Effector memory CD4-positive, alpha-beta T cell (primary cell): ENCODE results near the gene KIR2DL1.
"Not testable (repeated sequence)": the region's sequence is repeated elsewhere in the genome, so short reads cannot be mapped to it uniquely, and the experiment has no call there.

Source experiments
- DNase-seq, 3 donors: peaks; one replicate each; pipeline ENCODE4 v3.0.0-alpha.2; 2020
- H3K27ac ChIP-seq: 2 replicates; pipeline ENCODE4 v1.7.0; 2013; ENCODE audit warnings: mild to moderate bottlenecking, low read length, moderate library complexity; ENCODE audit not compliant: insufficient read depth, poor library complexity, severe bottlenecking
- H3K27me3 ChIP-seq: replicated peaks from 2 replicates; pipeline ENCODE4 v1.7.0; 2013; ENCODE audit warnings: mild to moderate bottlenecking, low read length; ENCODE audit not compliant: insufficient read depth, control insufficient read depth, poor library complexity, severe bottlenecking
- H3K36me3 ChIP-seq: 2 replicates; pipeline ENCODE4 v1.7.0; 2013; ENCODE audit warnings: mild to moderate bottlenecking, low read length, moderate library complexity; ENCODE audit not compliant: control insufficient read depth, insufficient read depth
- H3K4me1 ChIP-seq: 2 replicates; pipeline ENCODE4 v1.7.0; 2013; ENCODE audit warnings: low read length, mild to moderate bottlenecking; ENCODE audit not compliant: control insufficient read depth, insufficient read depth, poor library complexity, severe bottlenecking
- H3K4me3 ChIP-seq: 2 replicates; pipeline ENCODE4 v1.7.0; 2013; ENCODE audit warnings: low read length, low read depth, mild to moderate bottlenecking; ENCODE audit not compliant: insufficient read depth, poor library complexity, severe bottlenecking
- H3K9me3 ChIP-seq: 2 replicates; pipeline ENCODE4 v1.7.0; 2013; ENCODE audit warnings: mild to moderate bottlenecking, low read length, moderate library complexity; ENCODE audit not compliant: control insufficient read depth

Gene KIR2DL1

DNA sequence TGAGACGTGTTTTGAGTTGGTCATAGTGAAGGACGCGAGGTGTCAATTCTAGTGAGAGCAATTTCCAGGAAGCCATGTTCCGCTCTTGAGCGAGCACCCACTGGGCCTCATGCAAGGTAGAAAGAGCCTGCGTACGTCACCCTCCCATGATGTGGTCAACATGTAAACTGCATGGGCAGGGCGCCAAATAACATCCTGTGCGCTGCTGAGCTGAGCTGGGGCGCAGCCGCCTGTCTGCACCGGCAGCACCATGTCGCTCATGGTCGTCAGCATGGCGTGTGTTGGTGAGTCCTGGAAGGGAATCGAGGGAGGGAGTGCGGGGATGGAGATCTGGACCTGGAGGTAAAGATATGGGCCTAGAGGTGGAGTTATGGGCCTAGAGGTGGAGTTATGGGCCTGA is 46.7 kb downstream of the KIR2DL1 start, which contains the start of gene KIR3DL1:
TSS of gene KIR3DL1 (plus strand) at position 218 of the 400 bp plus-strand sequence.
- not testable (repeated sequence) for H3K27ac ChIP-seq, H3K9me3 ChIP-seq, DNase-seq, H3K27me3 ChIP-seq, H3K36me3 ChIP-seq, H3K4me1 ChIP-seq, H3K4me3 ChIP-seq

DNA sequence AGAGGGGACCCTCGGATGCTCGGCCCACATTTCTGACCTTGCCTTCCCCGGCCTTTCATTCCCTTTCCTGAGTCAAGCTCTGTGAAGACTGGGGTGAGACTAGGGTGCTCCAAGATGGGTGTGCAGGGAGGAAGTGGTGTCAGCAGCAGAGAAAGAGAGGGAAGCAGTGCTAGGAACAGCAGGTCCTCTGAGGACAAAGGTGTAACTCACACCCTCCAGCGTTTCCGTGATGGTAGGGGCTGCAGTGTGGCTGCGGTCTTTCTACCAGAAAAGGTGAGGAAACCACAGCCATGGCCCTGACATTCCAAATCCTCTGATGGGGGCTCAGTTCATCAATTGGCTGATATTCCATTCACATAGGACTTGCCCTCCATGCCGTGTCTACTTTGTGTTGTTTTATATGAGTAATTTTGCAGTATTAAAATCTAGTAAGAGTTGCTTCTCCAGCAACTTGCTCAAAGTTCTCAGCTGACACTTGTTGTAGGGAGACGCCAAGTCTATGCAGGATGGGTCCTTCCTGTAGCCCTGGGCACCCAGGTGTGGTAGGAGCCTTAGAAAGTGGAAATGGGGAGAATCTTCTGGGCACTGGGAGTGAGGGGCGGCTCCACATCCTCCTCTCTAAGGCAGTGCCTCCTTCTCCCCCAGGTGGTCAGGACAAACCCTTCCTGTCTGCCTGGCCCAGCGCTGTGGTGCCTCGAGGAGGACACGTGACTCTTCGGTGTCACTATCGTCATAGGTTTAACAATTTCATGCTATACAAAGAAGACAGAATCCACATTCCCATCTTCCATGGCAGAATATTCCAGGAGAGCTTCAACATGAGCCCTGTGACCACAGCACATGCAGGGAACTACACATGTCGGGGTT is 48.3 kb downstream of the KIR2DL1 start:
- H3K36me3 ChIP-seq = no peaks in the 10 kb centered on the region
- H3K27me3 ChIP-seq = no peaks in the 10 kb centered on the region
- H3K4me1 ChIP-seq = no peaks in the 10 kb centered on the region
- no peaks in the 10 kb centered on the region for H3K9me3 ChIP-seq
- H3K27ac ChIP-seq = no peak overlapping the region
- DNase-seq = no peak
- H3K4me3 ChIP-seq = no peak overlapping the region

DNA sequence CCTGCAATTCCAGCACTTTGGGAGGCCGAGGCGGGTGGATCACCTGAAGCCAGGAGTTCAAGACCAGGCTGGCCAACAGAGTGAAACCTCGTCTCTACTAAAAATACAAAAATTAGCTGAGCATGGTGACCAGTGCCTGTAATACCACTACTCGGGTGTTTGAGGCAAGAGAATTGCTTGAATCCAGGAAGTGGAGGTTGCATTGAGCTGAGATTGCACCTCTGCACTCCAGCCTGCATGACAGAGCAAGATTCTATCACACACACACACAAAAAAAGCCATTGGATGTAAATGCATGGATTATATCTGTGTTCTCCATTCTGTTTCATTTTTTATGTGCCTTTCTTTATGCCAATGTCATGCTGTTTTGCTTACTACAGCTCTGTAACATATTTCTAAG is 54.8 kb downstream of the KIR2DL1 start:
- H3K27me3 ChIP-seq, H3K36me3 ChIP-seq, H3K9me3 ChIP-seq, H3K4me1 ChIP-seq, DNase-seq, H3K4me3 ChIP-seq, H3K27ac ChIP-seq: not testable (repeated sequence)

DNA sequence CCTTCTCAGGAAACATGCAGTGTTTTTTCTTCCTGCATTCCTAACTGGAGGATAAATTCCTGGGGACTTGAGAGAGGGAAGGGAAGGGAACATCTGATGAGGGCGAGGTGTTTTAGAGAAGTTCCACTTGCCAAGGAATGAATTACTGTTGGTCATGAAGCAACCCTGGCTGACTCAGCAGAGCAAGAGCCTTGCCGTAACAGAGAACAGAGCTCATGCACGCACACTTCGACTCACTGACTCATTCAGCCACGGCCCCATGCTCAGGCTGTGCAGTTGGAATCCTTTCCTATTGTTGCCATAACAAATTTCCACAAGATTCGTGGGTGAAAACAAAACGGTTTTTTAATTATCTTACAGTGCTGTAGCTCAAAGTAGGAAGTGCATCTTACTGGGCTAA is 55.7 kb downstream of the KIR2DL1 start:
- H3K27me3 ChIP-seq, H3K4me3 ChIP-seq, H3K27ac ChIP-seq, H3K4me1 ChIP-seq, DNase-seq, H3K36me3 ChIP-seq, H3K9me3 ChIP-seq: not testable (repeated sequence)

DNA sequence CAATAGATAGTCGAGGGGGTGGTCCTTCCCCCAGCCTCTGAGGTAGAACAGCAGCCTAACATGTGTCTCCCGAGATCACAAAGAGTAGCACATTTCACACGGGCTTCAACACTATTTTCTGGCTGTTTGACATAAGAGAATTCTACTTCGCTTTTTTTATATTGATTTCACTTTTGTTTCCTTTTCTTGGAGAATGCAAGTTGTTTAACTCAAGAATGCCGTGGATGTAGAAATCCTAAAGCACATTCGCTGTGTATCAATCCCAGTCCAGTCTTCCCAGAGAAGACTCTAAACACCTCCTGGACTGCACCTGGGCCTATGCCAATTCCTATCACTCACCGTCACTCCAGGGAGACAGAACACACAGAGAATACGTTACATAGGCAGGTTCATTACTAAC is 58.5 kb downstream of the KIR2DL1 start:
- not testable (repeated sequence) for H3K4me1 ChIP-seq, H3K27me3 ChIP-seq, H3K27ac ChIP-seq, H3K36me3 ChIP-seq, H3K9me3 ChIP-seq, H3K4me3 ChIP-seq, DNase-seq

DNA sequence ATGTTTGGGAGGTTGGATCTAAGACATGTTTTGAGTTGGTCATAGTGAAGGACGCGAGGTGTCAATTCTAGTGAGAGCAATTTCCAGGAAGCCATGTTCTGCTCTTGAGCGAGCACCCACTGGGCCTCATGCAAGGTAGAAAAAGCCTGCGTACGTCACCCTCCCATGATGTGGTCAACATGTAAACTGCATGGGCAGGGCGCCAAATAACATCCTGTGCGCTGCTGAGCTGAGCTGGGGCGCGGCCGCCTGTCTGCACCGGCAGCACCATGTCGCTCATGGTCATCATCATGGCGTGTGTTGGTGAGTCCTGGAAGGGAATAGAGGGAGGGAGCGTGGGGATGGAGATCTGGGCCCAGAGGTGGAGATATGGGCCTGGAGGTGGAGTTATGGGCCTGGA is 62.9 kb downstream of the KIR2DL1 start, which contains the start of gene KIR2DS4:
TSS of gene KIR2DS4 (plus strand) at position 181 of the 400 bp plus-strand sequence.
- H3K36me3 ChIP-seq, H3K27me3 ChIP-seq, H3K9me3 ChIP-seq, DNase-seq, H3K4me1 ChIP-seq, H3K4me3 ChIP-seq, H3K27ac ChIP-seq: not testable (repeated sequence)
